NCI-H1694 (cell line): ENCODE data around the gene SLC6A17.

Experiments used
- DNase-seq: peaks from one replicate; lab custom pipeline; 2025; lab: John Stamatoyannopoulos, UW

The SLC6A17 gene

GRCh38 chr1:110223127-110223526, 72.8 kb downstream of the SLC6A17 start:
- DNase-seq, result no peak

- DNase-seq, result no peak
These were observed 73.3 kb downstream of the SLC6A17 start for GRCh38 chr1:110223581-110223980.

GRCh38 chr1:110224240-110224995, 74.1 kb downstream of the SLC6A17 start:
- no peak for DNase-seq

GRCh38 chr1:110225212-110225611, 74.9 kb downstream of the SLC6A17 start:
- DNase-seq, result no peak

GRCh38 chr1:110225756-110226404, 75.6 kb downstream of the SLC6A17 start:
- DNase-seq, result no peak

GRCh38 chr1:110227774-110228173, 77.5 kb downstream of the SLC6A17 start:
- DNase-seq, result no peak

GRCh38 chr1:110228381-110228780, 78.1 kb downstream of the SLC6A17 start:
- no peak for DNase-seq

GRCh38 chr1:110228869-110229268, 78.6 kb downstream of the SLC6A17 start:
- no peak for DNase-seq

GRCh38 chr1:110229348-110230001, 79.2 kb downstream of the SLC6A17 start:
- no peak for DNase-seq

- no peak for DNase-seq
These were observed 80.3 kb downstream of the SLC6A17 start for GRCh38 chr1:110230381-110231199.

- DNase-seq, result peak; percentile 78
These were observed 83.6 kb downstream of the SLC6A17 start for GRCh38 chr1:110233861-110234260.

GRCh38 chr1:110234691-110235090, 84.4 kb downstream of the SLC6A17 start:
- no peak for DNase-seq

GRCh38 chr1:110235181-110235833, 85.0 kb downstream of the SLC6A17 start:
- no peak for DNase-seq

- no peak for DNase-seq
These were observed 85.8 kb downstream of the SLC6A17 start for GRCh38 chr1:110235834-110236682.

- peak; percentile 29 for DNase-seq
These were observed 87.3 kb downstream of the SLC6A17 start for GRCh38 chr1:110237386-110238152.

- no peak for DNase-seq
These were observed 89.4 kb downstream of the SLC6A17 start for GRCh38 chr1:110239441-110240430.

- DNase-seq, result no peak
These were observed 90.3 kb downstream of the SLC6A17 start for GRCh38 chr1:110240476-110241210.

- DNase-seq, result no peak
These were observed 91.2 kb downstream of the SLC6A17 start for GRCh38 chr1:110241516-110241915.
